Myocyte (in vitro differentiated cells): ENCODE data around the gene ZNF750. TPM values are rescaled to one million over a fixed set of nuclear protein-coding genes. Genes with fewer than 3 reads are reported as not detected.
A peak's percentile ranks its signal among the peaks of the same experiment; 100 is the strongest.

Experiments used
- DNase-seq: peaks from one replicate; pipeline ENCODE4 v3.0.0-alpha.2; 2012; ENCODE audit warnings: low read depth
- polyA plus RNA-seq: library from polyadenylated mRNA; unstranded; fragments of >200 nt; gene quantifications from one replicate; pipeline ENCODE4 v1.2.1, GENCODE V29; 2012; ENCODE audit warnings: missing spikeins
- total RNA-seq: library from RNA; depleted of rRNA; stranded (reverse); fragments of >200 nt; gene quantifications from 2 replicates; pipeline ENCODE4 v1.2.3, GENCODE V29; 2014

Gene ZNF750
- not detected in 2 replicates for total RNA-seq
- polyA plus RNA-seq: 0.16 TPM

DNA sequence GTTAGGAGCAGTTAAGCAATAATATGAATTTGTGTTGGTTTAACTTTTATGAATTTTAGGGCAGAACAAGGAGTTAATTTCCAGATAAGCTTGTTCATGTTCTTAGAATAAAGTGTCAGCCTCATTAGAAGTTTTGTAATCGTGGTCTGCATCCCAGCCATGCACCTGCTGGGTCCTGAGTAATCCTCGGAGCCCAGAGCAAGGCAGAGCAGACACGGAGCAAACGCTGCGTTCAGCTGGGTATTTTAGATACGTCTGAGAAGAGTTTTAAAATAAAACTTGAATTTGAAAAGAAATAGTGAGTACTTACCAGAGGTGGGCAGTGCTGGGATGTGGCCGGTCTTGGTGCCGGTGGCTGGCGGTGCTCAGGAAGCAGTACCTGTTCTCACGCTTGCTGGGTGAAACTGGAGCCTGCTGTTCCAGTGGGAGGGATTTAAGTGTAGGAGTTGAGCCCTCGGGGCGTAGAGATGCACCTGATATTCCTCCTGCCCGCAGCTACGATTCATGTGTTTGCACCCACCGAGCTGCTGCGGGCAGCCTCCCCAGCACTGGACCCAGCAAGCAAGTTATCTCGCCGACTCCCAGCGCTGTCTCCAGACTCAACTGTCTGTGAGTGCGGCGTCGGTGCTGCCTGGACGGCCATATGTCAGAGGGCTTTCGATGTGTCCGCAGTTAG lies at the start of gene ZNF750:
Gene ZNF750, minus strand, starts transcription at position 406 of the 676 bp plus-strand sequence. CDS start 7,568 bp downstream, outside the sequence.
- DNase-seq: peak; percentile 74

- no peak for DNase-seq
These were observed 49.0 kb upstream of the ZNF750 start for GRCh38 chr17:82888583-82889495.

DNA sequence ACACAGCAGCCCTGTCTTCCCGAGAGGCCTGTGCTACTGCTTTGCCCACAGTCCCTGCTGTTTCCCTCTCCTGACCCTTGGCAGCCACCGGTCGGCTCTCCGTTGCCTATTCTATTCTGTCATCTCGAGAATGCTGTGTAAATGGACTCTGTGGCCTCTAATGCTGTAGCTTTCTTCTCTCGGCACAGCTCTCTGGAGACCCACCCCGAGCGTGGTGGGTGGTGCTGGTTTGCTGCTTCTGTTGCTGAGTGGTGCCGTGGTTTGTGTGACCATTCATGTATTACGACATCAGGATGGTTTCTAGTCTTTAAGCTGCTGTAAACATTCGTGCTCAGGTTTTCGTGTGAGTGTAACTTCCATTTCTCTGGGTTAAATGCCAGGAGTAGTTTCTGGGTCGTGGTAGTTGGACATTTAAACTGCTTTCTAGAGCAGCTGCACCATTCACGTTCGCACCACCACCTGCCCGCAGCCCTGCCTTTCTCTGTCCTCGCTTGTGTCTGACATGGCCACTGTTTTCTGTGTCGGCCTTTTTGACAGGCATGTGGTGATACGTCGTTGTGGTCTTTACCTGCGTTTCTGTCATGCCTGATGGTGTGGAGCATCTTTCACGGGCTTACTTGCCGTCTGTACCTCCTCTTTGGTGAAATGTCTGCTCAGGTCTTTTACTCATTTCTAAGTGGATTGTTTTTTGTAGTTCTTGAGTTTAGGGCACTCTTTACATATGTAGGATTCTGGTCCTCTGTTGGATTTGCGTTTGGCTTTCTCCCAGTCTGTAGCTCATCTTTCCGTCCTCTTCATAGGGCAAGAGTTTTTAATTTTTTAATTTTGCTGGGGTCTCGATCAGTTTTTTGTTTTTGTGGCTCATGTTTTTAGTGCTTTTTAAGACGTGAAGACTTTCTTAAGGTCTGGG lies 47.7 kb upstream of the ZNF750 start:
- peak; percentile 42 for DNase-seq

DNA sequence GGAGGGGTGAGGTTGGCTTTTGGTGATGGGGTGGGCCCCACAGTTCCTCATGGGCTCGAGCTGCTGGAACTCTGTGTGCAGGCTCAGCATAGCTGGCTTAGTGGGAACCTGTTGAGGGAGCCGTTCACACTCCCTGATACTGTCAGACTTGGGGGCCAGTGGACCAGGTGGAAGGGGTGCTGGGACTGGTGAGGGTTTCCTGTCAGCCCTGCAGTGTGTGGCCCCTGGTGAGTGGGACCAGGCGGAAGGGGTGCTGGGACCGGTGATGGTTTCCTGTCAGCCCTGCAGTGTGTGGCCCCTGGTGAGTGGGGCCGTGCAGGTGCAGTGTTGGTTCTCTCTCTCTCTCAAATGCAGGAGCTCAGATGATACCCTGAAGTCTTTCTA lies 45.1 kb upstream of the ZNF750 start:
- no peak for DNase-seq

DNA sequence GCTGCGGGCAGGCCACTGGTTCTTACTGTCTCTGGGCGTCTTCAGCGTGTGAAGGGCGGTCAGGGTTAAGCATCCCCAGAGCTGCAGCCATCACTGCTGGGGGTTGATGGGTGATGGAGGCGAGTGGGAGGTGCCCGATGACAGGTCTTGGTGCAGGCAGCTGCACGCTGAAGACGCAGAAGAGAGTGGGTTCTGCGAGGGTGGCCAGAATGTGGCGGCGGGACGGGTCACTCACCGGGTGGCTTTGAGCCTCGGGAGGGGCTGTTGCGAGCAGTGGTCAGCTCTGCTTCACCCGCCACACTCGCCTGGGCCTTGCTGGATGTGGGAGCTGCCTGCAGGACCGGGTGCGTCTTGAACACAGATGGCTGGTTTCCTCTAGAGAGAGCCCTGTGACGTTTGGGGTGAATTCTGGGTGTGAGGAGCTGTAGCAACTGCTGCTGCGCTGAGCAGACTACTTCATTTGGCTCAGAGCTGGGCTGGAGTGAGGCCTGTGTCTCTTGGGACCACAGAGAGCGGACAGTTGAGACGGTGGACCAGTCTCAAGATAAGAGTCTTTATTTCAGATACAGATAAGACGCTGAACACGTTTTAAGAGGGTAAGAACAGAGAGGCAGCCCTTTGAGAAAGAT lies 44.6 kb upstream of the ZNF750 start:
- DNase-seq: no peak

DNA sequence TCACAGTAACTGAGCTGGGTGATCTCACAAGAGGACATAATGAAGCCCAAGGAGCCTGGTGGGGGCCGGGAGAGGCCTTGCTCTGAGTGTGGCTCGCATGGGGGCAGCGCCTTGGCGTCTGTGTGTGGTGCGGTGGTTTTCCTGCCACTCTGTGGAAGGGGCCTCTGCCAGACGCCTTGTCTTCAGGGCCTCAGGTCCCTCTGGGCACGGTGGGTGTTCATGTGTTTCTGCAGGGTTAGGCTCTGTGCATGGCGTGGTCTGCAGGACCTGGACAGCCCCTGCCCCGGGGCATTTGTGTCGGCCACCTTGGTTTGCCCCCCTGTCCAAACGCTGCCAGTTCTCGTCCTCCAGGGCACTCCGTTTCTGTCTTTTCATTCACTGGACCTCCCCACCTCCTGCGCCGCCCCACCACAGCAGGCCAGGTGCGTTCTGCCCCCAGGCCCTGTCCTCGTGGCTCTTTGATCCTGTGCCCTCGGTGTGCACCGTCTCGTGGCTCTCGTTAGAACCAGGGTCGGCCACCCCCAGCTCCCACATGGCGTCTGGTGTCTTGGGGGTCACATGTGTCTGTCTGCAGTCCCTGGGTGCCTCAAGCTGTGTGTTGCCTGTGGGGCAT lies 43.7 kb upstream of the ZNF750 start:
- DNase-seq: no peak

GRCh38 chr17:82882715-82883418 lies 43.0 kb upstream of the ZNF750 start:
- DNase-seq: no peak

DNA sequence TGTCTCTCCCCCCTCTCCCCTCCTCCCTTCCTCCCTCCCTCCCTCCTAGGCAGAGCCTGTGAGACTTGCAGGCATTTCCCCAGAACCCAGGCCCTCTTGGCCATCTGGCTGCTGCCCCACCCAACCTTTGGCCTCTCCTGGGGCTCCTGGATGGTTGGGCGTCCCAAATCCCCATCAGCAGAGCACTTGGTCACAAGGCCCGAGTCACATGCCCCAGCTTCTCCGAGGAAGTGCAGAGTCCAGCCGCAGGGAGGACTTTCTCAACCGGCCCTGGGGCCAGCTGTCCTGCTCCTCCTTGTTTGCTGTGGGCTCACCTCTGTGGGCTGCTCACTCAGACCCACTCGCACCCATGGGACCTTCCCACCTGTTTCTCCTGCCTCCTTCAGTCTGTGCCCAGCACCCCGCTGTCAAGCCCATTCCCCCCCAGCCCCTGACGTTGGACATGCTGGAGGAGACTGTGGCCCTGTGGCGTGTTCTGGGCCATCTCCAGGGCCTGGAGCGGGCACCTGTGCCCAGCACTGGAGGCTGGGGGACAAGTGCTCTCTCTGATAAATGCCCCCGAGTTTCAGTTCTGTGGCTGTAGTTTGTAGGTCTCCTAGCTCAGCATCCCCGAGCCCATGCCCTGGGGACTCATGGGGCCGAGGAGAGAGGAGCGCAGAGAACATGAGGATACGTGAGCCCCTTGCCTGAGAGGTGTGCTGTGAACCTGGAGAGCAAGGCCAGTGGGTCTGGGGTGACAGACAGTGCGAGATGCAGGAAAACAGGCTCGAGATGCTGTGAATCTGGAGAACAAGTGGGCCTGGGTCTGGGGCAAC lies 42.3 kb upstream of the ZNF750 start:
- DNase-seq: peak; percentile 31

GRCh38 chr17:82881324-82881823 lies 41.6 kb upstream of the ZNF750 start:
- DNase-seq: no peak

GRCh38 chr17:82880620-82881323 lies 41.0 kb upstream of the ZNF750 start:
- DNase-seq: no peak

DNA sequence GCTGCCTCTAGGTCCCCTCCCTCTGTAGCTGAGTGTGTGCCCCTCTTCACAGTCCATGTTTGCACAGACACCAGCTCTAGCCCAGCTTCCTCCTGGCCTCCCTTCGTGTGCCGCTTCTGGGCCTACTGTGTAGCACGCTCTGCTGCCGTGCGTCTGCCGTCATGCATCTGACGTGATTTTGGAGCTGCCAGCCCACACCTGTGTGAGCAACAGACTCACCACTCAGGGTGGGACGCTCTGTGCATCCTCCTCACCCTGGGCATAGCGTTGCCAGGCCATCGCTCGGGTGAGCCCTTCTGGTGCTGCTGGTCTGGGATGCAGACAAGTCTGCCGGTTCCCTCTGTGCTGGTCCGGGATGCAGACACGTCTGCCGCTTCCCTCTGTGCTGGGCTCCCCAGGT lies 39.4 kb upstream of the ZNF750 start:
- no peak for DNase-seq

DNA sequence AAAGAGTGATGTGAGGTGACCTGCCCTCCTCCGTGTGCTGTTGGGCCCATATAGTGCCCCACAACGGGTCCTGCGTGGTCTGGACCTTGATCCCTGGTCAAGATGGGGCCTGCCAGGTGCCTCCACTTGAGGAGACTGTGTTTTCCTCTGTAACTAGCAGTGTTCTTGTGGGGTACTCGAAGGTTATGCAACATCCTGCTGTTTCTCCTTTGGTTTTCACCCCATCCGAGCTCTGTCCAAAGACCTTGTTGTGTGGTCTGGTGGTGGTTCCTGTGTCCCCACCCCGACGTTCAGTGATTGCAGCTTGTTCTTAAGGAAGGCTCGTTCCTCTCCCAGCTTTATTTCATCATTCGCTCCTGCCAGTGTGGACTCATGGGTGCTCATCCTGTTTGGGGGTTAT lies 38.7 kb upstream of the ZNF750 start:
- DNase-seq: no peak

- peak; percentile 78 for DNase-seq
These were observed 37.0 kb upstream of the ZNF750 start for GRCh38 chr17:82876602-82877379.

- peak; percentile 23 for DNase-seq
These were observed 36.3 kb upstream of the ZNF750 start for GRCh38 chr17:82876149-82876548.

- DNase-seq: no peak
These were observed 35.6 kb upstream of the ZNF750 start for GRCh38 chr17:82875407-82875856.

GRCh38 chr17:82874011-82874835 lies 34.4 kb upstream of the ZNF750 start:
- DNase-seq: no peak
